Skeletal muscle tissue (tissue), 4 donors: ENCODE measurements around the gene GPR132. TPM values are rescaled to one million over a fixed set of nuclear protein-coding genes. Genes with fewer than 3 reads are reported as not detected.
"Not testable (repeated sequence)": the region's sequence is repeated elsewhere in the genome, so short reads cannot be mapped to it uniquely, and the experiment has no call there.

Experiments
- H3K27ac ChIP-seq: one replicate; pipeline ENCODE4 v1.7.0; 2013; ENCODE audit warnings: mild to moderate bottlenecking, low read depth, low read length, inconsistent platforms
- H3K27me3 ChIP-seq, 3 donors: one replicate each; pipeline ENCODE4 v1.7.0; 2013; ENCODE audit warnings: low read length in 3 of 3; ENCODE audit not compliant: control insufficient read depth in 3 of 3, insufficient read depth in 3 of 3
- H3K36me3 ChIP-seq, 3 donors: one replicate each; pipeline ENCODE4 v1.7.0; 2013; ENCODE audit warnings: low read length in 3 of 3; ENCODE audit not compliant: control insufficient read depth in 3 of 3, insufficient read depth in 3 of 3
- H3K4me1 ChIP-seq, 3 donors: one replicate each; pipeline ENCODE4 v1.7.0; 2013; ENCODE audit warnings: low read length in 3 of 3, mild to moderate bottlenecking in 3 of 3; ENCODE audit not compliant: control insufficient read depth in 3 of 3, insufficient read depth in 3 of 3
- H3K4me3 ChIP-seq, 3 donors: one replicate each; pipeline ENCODE4 v1.7.0; 2013; ENCODE audit warnings: low read length in 3 of 3
- H3K9ac ChIP-seq, 3 donors: one replicate each; pipeline ENCODE4 v1.7.0; 2013; ENCODE audit warnings: low read length in 3 of 3, mild to moderate bottlenecking in 3 of 3, moderate library complexity in 2 of 3, low read depth in 1 of 3
- H3K9me3 ChIP-seq, 3 donors: one replicate each; pipeline ENCODE4 v1.7.0; 2013; ENCODE audit warnings: low read length in 3 of 3; ENCODE audit not compliant: control insufficient read depth in 3 of 3
- total RNA-seq: library from RNA; depleted of rRNA; stranded (reverse); fragments of >200 nt; gene quantifications from one replicate; pipeline ENCODE4 v1.2.3, GENCODE V29; 2014
- donor health status: Osteomylitis.

Gene GPR132
- total RNA-seq, 1 donor from 2014 or later: 1.6 TPM

GRCh38 chr14:105045710-105046326, 19.4 kb downstream of the GPR132 start:
- Histone ChIP-seq H3K27me3 (peaks cover 16 to 31% (median 21%) of the 10 kb centered on the region in 3 donors), H3K9ac (peak overlapping the region in 1 of 3 donors; percentile 23), H3K4me3 (no peak overlapping the region), H3K27ac (no peak overlapping the region), H3K9me3 (no peaks in the 10 kb centered on the region), H3K36me3 (no peaks in the 10 kb centered on the region), H3K4me1 (peaks cover 0 to 9% (median 6%) of the 10 kb centered on the region in 3 donors)

GRCh38 chr14:105043641-105044040, 21.6 kb downstream of the GPR132 start:
- Histone ChIP-seq H3K27me3 (peaks cover 15 to 26% (median 18%) of the 10 kb centered on the region in 3 donors), H3K27ac (no peak overlapping the region)

GRCh38 chr14:105042813-105043212, 22.4 kb downstream of the GPR132 start:
- Histone ChIP-seq H3K27ac (no peak overlapping the region), H3K4me1 (peaks cover 0 to 6% (median 5%) of the 10 kb centered on the region in 3 donors), H3K4me3 (no peak overlapping the region), H3K9ac (no peak overlapping the region), H3K27me3 (peaks cover 11 to 24% (median 18%) of the 10 kb centered on the region in 3 donors), H3K36me3 (no peaks in the 10 kb centered on the region), H3K9me3 (no peaks in the 10 kb centered on the region)

More at GRCh38 chr14:105043641-105044040, 21.6 kb downstream of the GPR132 start:
- Histone ChIP-seq H3K4me1 (peaks cover 0 to 6% (median 5%) of the 10 kb centered on the region in 3 donors), H3K9me3 (no peaks in the 10 kb centered on the region), H3K9ac (no peak overlapping the region), H3K4me3 (no peak overlapping the region), H3K36me3 (no peaks in the 10 kb centered on the region)

- Histone ChIP-seq H3K27ac (no peak overlapping the region), H3K36me3 (no peaks in the 10 kb centered on the region), H3K9me3 (no peaks in the 10 kb centered on the region), H3K4me3 (no peak overlapping the region), H3K9ac (no peak overlapping the region), H3K27me3 (peaks cover 8 to 23% (median 16%) of the 10 kb centered on the region in 3 donors), H3K4me1 (peaks cover 0 to 6% (median 5%) of the 10 kb centered on the region in 3 donors)
Measured at GRCh38 chr14:105041841-105042765, 23.1 kb downstream of the GPR132 start.

- Histone ChIP-seq H3K9ac (no peak overlapping the region), H3K4me1 (no peaks in the 10 kb centered on the region), H3K36me3 (no peaks in the 10 kb centered on the region), H3K27ac (no peak overlapping the region), H3K27me3 (peaks cover 8 to 17% (median 10%) of the 10 kb centered on the region in 3 donors), H3K4me3 (no peak overlapping the region), H3K9me3 (no peaks in the 10 kb centered on the region)
Measured at GRCh38 chr14:105039458-105040205, 25.6 kb downstream of the GPR132 start.

- H3K9me3 ChIP-seq, H3K9ac ChIP-seq, H3K27ac ChIP-seq, H3K4me3 ChIP-seq, H3K4me1 ChIP-seq, H3K36me3 ChIP-seq: not testable (repeated sequence)
- peaks cover 12 to 14% (median 14%) of the 10 kb centered on the region in 3 donors for H3K27me3 ChIP-seq
Measured at GRCh38 chr14:105035616-105036015, 29.6 kb downstream of the GPR132 start.

GRCh38 chr14:105034315-105035039, 30.8 kb downstream of the GPR132 start:
- no peaks in the 10 kb centered on the region for H3K36me3 ChIP-seq
- H3K4me1 ChIP-seq: no peaks in the 10 kb centered on the region
- H3K9ac ChIP-seq: no peak overlapping the region
- H3K27me3 ChIP-seq: peaks cover 8 to 16% (median 13%) of the 10 kb centered on the region in 3 donors
- H3K9me3 ChIP-seq: no peaks in the 10 kb centered on the region
- no peak overlapping the region for H3K27ac ChIP-seq
- H3K4me3 ChIP-seq: no peak overlapping the region

- Histone ChIP-seq H3K9ac (peak overlapping the region in 1 of 3 donors; percentile 23), H3K27me3 (peaks cover 5 to 19% (median 16%) of the 10 kb centered on the region in 3 donors), H3K4me3 (peak overlapping the region in 2 of 3 donors; percentile 52)
- not testable (repeated sequence) for H3K4me1 ChIP-seq, H3K9me3 ChIP-seq, H3K36me3 ChIP-seq, H3K27ac ChIP-seq
Measured at GRCh38 chr14:105033412-105033900, 31.8 kb downstream of the GPR132 start.

GRCh38 chr14:105032451-105032901, 32.8 kb downstream of the GPR132 start:
- not testable (repeated sequence) for H3K9ac ChIP-seq, H3K27ac ChIP-seq, H3K9me3 ChIP-seq, H3K36me3 ChIP-seq, H3K4me3 ChIP-seq, H3K4me1 ChIP-seq
- peaks cover 5 to 19% (median 16%) of the 10 kb centered on the region in 3 donors for H3K27me3 ChIP-seq
